Keratinocyte (primary cell): ENCODE measurements around the gene NRF1. TPM values are rescaled to one million over a fixed set of nuclear protein-coding genes. Genes with fewer than 3 reads are reported as not detected.

Source experiments
- DNase-seq: peaks from one replicate; pipeline ENCODE4 v3.0.0-alpha.2; 2011; ENCODE audit warnings: low read depth, missing footprints, low spot score
- FAIRE-seq: peaks from 2 replicates; lab custom pipeline; 2011; peaks lifted over from hg19 to GRCh38; lab: Jason Lieb, UNC
- H2AFZ ChIP-seq: 2 replicates; pipeline ENCODE4 v1.6.0; 2012; ENCODE audit warnings: low read length, control low read depth, inconsistent platforms; ENCODE audit not compliant: control insufficient read depth
- H3K27ac ChIP-seq: 2 replicates; pipeline ENCODE4 v1.5.1; 2011; ENCODE audit warnings: low read length; ENCODE audit not compliant: control insufficient read depth, insufficient read depth
- H3K27me3 ChIP-seq: 3 replicates; pipeline ENCODE4 v1.6.0; 2011; ENCODE audit warnings: low read length; ENCODE audit not compliant: control insufficient read depth, insufficient read depth; ENCODE audit errors: extremely low read depth
- H3K36me3 ChIP-seq, 2 experiments: 2 replicates in 1 of 2; 3 replicates in 1 of 2; pipeline ENCODE4 v1.5.1; 2011; ENCODE audit warnings: low read length in 2 of 2, mild to moderate bottlenecking in 1 of 2; ENCODE audit not compliant: control insufficient read depth in 2 of 2, insufficient read depth in 2 of 2; ENCODE audit errors: extremely low read depth in 1 of 2
- H3K4me1 ChIP-seq: 3 replicates; pipeline ENCODE4 v1.5.1; 2011; ENCODE audit warnings: low read length; ENCODE audit not compliant: control insufficient read depth, insufficient read depth; ENCODE audit errors: extremely low read depth
- H3K4me2 ChIP-seq: 3 replicates; pipeline ENCODE4 v1.6.0; 2011; ENCODE audit warnings: low read depth, low read length; ENCODE audit not compliant: control insufficient read depth, insufficient read depth; ENCODE audit errors: extremely low read depth
- H3K4me3 ChIP-seq, 3 experiments: fragments of 200-600 bp in 1 of 3; sonication (generic) in 1 of 3; 2 replicates in 2 of 3; 3 replicates in 1 of 3; pipeline ENCODE4 v1.5.1; 2011 to 2016; ENCODE audit warnings: low read length in 3 of 3, mild to moderate bottlenecking in 3 of 3, control low read depth in 2 of 3, inconsistent platforms in 1 of 3, low read depth in 1 of 3, mixed read lengths in 1 of 3, mixed run types in 1 of 3, moderate library complexity in 1 of 3; ENCODE audit not compliant: control insufficient read depth in 2 of 3, insufficient read depth in 2 of 3; ENCODE audit errors: extremely low read depth in 1 of 3
- H3K79me2 ChIP-seq: 2 replicates; pipeline ENCODE4 v1.6.0; 2012; ENCODE audit warnings: low read length; ENCODE audit not compliant: control insufficient read depth, insufficient read depth
- H3K9ac ChIP-seq: 3 replicates; pipeline ENCODE4 v1.6.0; 2011; ENCODE audit warnings: low read length; ENCODE audit not compliant: control insufficient read depth, insufficient read depth; ENCODE audit errors: extremely low read depth
- H3K9me1 ChIP-seq: 3 replicates; pipeline ENCODE4 v1.6.0; 2011; ENCODE audit warnings: low read length; ENCODE audit not compliant: control insufficient read depth, insufficient read depth; ENCODE audit errors: extremely low read depth
- H3K9me3 ChIP-seq: 2 replicates; pipeline ENCODE4 v1.5.1; 2012; ENCODE audit warnings: low read depth, low read length; ENCODE audit not compliant: control insufficient read depth
- H4K20me1 ChIP-seq: 3 replicates; pipeline ENCODE4 v1.6.0; 2011; ENCODE audit warnings: low read length; ENCODE audit not compliant: control insufficient read depth, insufficient read depth; ENCODE audit errors: extremely low read depth
- CTCF ChIP-seq, 3 experiments: IDR thresholded peaks in 1 of 3; conservative IDR thresholded peaks in 1 of 3; optimal IDR thresholded peaks in 1 of 3; 2 replicates in 2 of 3; 3 replicates in 1 of 3; pipeline versions ENCODE3 to v1.5.1; 2011; ENCODE audit warnings: low read length in 3 of 3, mild to moderate bottlenecking in 3 of 3, moderate library complexity in 2 of 3, control low read depth in 1 of 3, inconsistent platforms in 1 of 3; ENCODE audit not compliant: insufficient read depth in 2 of 3; ENCODE audit errors: extremely low read depth in 1 of 3
- EZH2 ChIP-seq: IDR thresholded peaks from one replicate; pipeline ENCODE4 v1.6.1; 2012; ENCODE audit warnings: inconsistent platforms, mild to moderate bottlenecking, low read length, moderate library complexity
- dilution Hi-C: fragments of 300-500 bp; cut with MboI; formaldehyde crosslinking; loops from one replicate; pipeline ENCODE4 v1.7.0; 2020; ENCODE audit warnings: low sequenced_read_pairs; ENCODE audit not compliant: extremely low pct_ligation_motif_present
- polyA plus RNA-seq, 5 experiments: library from polyadenylated mRNA; depleted of rRNA in 3 of 5; stranded (reverse) in 3 of 5; stranded (forward) in 1 of 5; unstranded in 1 of 5; fragments of >200 nt; gene quantifications; 1 replicate in 1 of 5; 2 replicates in 3 of 5; 3 replicates in 1 of 5; pipeline versions ENCODE4 v1.2.1 to v1.2.3, GENCODE V29; 2011 to 2012; ENCODE audit warnings: missing spikeins in 2 of 5, low read depth in 1 of 5, low replicate concordance in 1 of 5

Gene NRF1
- polyA plus RNA-seq, 1 donor (not counting 4 experiments of a cell fraction or from before 2014, with no cell fraction given): 12.6 TPM

DNA sequence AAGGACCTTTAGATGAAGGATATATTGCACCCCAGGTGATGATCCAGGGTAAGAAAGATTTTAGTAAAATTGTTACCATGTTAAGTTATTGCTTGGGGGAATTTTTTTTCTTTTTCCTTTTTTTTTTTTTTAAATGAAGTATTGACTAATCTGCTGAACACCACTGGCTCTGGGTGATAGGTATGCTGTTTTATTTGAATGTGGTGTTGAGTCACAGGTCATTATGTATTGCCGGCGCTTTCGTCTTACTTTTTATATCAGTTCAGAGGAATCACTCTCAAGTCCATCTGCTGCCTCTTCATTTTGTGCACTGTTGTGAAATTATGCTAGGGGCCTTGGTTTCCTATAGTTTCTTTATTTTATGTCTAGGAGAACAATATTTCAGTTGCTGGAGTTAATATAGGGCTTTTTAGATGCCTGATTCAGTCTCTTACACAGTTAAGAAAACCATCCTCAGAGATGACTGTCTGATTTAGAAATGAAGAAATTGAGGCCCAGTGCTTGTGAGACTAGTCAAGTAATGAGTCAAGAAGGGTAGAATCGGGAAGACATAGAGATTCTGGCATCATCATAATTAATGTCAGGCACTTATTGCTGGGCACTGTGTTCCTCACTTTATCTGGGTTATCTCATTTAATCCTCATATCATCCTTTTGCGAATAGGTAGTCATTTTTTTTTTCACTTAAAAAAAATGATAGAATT, 38.7 kb downstream of the NRF1 start:
- no peak for FAIRE-seq
- TF ChIP-seq EZH2: no peak
- no peak for TF ChIP-seq CTCF (optimal IDR thresholded peaks at IDR 0.05 in 1 of 3, IDR thresholded peaks at IDR 0.05 in 1 of 3, conservative IDR thresholded peaks at IDR 0.05 in 1 of 3; ENCODE audit: extremely low read depth in 1 of 3, insufficient read depth in 2 of 3, low read length in 3 of 3)
- H3K9me3 ChIP-seq: no peaks in the 10 kb centered on the region
- no peaks in the 10 kb centered on the region for H3K9me1 ChIP-seq
- H3K36me3 ChIP-seq: no peaks in the 10 kb centered on the region
- no peaks in the 10 kb centered on the region for H3K27me3 ChIP-seq
- no peak overlapping the region for H3K4me2 ChIP-seq
- no peak overlapping the region for H2AFZ ChIP-seq
- dilution Hi-C loops: no loop called here
- H3K4me1 ChIP-seq: peaks cover 4% of the 10 kb centered on the region
- H3K4me3 ChIP-seq: no peak overlapping the region
- H3K79me2 ChIP-seq: no peaks in the 10 kb centered on the region
- H3K27ac ChIP-seq: no peak overlapping the region
- no peak overlapping the region for H3K9ac ChIP-seq
- no peak for DNase-seq
- H4K20me1 ChIP-seq: no peaks in the 10 kb centered on the region

GRCh38 chr7:129652914-129653313, 41.4 kb downstream of the NRF1 start:
- H3K9me3 ChIP-seq: no peaks in the 10 kb centered on the region
- no peaks in the 10 kb centered on the region for H4K20me1 ChIP-seq
- H3K27me3 ChIP-seq: no peaks in the 10 kb centered on the region
- peaks cover 17% of the 10 kb centered on the region for H3K4me1 ChIP-seq
- dilution Hi-C loops: no loop called here
- H2AFZ ChIP-seq: no peak overlapping the region
- DNase-seq (no peak), FAIRE-seq (no peak)
- no peak overlapping the region for H3K4me2 ChIP-seq
- H3K27ac ChIP-seq: no peak overlapping the region
- H3K36me3 ChIP-seq: no peaks in the 10 kb centered on the region
- H3K4me3 ChIP-seq: no peak overlapping the region
- peaks cover 3% of the 10 kb centered on the region for H3K9me1 ChIP-seq
- H3K9ac ChIP-seq: no peak overlapping the region
- no peaks in the 10 kb centered on the region for H3K79me2 ChIP-seq
- TF ChIP-seq CTCF (optimal IDR thresholded peaks at IDR 0.05 in 1 of 3, IDR thresholded peaks at IDR 0.05 in 1 of 3, conservative IDR thresholded peaks at IDR 0.05 in 1 of 3; ENCODE audit: extremely low read depth in 1 of 3, insufficient read depth in 2 of 3, low read length in 3 of 3): no peak
- no peak for TF ChIP-seq EZH2
